ENCODE results near the gene PRPF6. TPM values are rescaled to one million over a fixed set of nuclear protein-coding genes. Genes with fewer than 3 reads are reported as not detected.

The PRPF6 gene
- total and polyA plus RNA-seq, 2 of the 13 experiments (the other 11 are each of a cell fraction or from before 2014, with no cell fraction given): 63.7 to 101 TPM

DNA sequence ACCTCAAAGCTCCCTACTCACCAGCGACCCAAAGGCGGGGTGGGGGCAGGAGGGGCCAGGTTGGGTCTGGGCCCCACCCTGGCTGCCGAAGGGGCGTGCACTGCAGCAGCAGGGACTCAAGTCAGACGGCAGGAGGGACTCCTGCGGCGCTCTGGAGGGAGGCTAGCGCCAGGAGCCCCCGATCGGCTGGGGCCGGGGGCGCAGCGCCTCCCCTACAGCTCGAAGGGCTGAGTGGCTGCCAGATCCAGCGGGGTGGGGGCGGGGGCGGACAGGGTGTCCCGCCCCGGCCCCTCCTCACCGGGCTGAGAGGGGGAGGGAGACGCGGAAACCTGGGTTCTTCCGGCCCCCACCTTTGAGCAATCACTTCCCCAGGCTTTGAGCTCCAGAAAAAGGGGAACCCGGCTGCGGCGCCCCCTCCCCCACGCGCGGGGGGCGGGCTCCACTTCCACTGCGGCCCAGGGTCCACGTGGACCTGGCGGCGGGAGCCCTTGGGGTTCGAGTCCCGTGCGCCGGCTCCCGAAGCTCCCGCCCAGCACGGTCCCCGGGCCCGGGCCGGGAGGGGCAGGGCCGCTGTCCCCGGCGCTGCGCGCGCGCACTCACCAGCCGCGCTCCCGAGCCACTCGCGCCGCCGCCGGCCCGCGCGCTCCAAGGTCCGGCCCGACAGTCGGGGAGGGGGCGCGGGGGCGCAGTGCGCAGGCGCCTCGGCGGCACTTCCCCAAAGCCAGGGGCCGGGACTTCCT lies 98.5 kb downstream of the PRPF6 start, which contains the start of gene RGS19 (continued):
- TF ChIP-seq, protein P1, sequence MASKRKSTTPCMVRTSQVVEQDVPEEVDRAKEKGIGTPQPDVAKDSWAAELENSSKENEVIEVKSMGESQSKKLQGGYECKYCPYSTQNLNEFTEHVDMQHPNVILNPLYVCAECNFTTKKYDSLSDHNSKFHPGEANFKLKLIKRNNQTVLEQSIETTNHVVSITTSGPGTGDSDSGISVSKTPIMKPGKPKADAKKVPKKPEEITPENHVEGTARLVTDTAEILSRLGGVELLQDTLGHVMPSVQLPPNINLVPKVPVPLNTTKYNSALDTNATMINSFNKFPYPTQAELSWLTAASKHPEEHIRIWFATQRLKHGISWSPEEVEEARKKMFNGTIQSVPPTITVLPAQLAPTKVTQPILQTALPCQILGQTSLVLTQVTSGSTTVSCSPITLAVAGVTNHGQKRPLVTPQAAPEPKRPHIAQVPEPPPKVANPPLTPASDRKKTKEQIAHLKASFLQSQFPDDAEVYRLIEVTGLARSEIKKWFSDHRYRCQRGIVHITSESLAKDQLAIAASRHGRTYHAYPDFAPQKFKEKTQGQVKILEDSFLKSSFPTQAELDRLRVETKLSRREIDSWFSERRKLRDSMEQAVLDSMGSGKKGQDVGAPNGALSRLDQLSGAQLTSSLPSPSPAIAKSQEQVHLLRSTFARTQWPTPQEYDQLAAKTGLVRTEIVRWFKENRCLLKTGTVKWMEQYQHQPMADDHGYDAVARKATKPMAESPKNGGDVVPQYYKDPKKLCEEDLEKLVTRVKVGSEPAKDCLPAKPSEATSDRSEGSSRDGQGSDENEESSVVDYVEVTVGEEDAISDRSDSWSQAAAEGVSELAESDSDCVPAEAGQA (IDR thresholded peaks at IDR 0.05; ENCODE audit: low read depth): no peak
- TF ChIP-seq, protein P1 (CRISPR knock-in tag; IDR thresholded peaks at IDR 0.05; ENCODE audit: borderline replicate concordance): no peak
- TF ChIP-seq ETV6 (CRISPR knock-in tag; conservative IDR thresholded peaks at IDR 0.05) (no peak; the same call in 1 of the 2 replicates), SRF (IDR thresholded peaks at IDR 0.05; ENCODE audit: low read depth, low read length) (no peak), NFATC3 (CRISPR knock-in tag; IDR thresholded peaks at IDR 0.05) (no peak), DPF2 (CRISPR knock-in tag; IDR thresholded peaks at IDR 0.05; ENCODE audit: borderline replicate concordance, low read depth) (no peak), EHMT2 (IDR thresholded peaks at IDR 0.05; ENCODE audit: borderline replicate concordance, low read depth, low read length) (no peak), STAG1 (CRISPR knock-in tag; IDR thresholded peaks at IDR 0.05) (no peak), ESRRA (CRISPR knock-in tag; IDR thresholded peaks at IDR 0.05; ENCODE audit: low read depth) (no peak), ZNF616 (CRISPR knock-in tag; IDR thresholded peaks at IDR 0.05; ENCODE audit: low read depth) (peak; percentile 26; the same call in 1 of the 2 replicates), JARID2 (CRISPR knock-in tag; IDR thresholded peaks at IDR 0.05; ENCODE audit: insufficient replicate concordance) (no peak), KLF12 (CRISPR knock-in tag; IDR thresholded peaks at IDR 0.05; ENCODE audit: borderline replicate concordance) (no peak), ATM (IDR thresholded peaks at IDR 0.05; ENCODE audit: borderline replicate concordance) (no peak), POLR2AphosphoS2 (IDR thresholded peaks at IDR 0.05; ENCODE audit: low read depth, low read length) (no peak), ZNF260 (CRISPR knock-in tag; IDR thresholded peaks at IDR 0.05; ENCODE audit: borderline replicate concordance, low read depth) (no peak)
- TF ChIP-seq, protein P2, sequence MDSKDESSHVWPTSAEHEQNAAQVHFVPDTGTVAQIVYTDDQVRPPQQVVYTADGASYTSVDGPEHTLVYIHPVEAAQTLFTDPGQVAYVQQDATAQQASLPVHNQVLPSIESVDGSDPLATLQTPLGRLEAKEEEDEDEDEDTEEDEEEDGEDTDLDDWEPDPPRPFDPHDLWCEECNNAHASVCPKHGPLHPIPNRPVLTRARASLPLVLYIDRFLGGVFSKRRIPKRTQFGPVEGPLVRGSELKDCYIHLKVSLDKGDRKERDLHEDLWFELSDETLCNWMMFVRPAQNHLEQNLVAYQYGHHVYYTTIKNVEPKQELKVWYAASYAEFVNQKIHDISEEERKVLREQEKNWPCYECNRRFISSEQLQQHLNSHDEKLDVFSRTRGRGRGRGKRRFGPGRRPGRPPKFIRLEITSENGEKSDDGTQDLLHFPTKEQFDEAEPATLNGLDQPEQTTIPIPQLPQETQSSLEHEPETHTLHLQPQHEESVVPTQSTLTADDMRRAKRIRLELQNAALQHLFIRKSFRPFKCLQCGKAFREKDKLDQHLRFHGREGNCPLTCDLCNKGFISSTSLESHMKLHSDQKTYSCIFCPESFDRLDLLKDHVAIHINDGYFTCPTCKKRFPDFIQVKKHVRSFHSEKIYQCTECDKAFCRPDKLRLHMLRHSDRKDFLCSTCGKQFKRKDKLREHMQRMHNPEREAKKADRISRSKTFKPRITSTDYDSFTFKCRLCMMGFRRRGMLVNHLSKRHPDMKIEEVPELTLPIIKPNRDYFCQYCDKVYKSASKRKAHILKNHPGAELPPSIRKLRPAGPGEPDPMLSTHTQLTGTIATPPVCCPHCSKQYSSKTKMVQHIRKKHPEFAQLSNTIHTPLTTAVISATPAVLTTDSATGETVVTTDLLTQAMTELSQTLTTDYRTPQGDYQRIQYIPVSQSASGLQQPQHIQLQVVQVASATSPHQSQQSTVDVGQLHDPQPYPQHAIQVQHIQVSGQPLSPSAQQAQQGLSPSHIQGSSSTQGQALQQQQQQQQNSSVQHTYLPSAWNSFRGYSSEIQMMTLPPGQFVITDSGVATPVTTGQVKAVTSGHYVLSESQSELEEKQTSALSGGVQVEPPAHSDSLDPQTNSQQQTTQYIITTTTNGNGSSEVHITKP (CRISPR knock-in tag; IDR thresholded peaks at IDR 0.05; ENCODE audit: low read depth): no peak
- TF ChIP-seq, protein P3, sequence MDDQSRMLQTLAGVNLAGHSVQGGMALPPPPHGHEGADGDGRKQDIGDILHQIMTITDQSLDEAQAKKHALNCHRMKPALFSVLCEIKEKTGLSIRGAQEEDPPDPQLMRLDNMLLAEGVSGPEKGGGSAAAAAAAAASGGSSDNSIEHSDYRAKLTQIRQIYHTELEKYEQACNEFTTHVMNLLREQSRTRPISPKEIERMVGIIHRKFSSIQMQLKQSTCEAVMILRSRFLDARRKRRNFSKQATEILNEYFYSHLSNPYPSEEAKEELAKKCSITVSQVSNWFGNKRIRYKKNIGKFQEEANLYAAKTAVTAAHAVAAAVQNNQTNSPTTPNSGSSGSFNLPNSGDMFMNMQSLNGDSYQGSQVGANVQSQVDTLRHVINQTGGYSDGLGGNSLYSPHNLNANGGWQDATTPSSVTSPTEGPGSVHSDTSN (CRISPR knock-in tag; IDR thresholded peaks at IDR 0.05; ENCODE audit: borderline replicate concordance): no peak

Measured in HepG2 (cell line).